Gastroesophageal sphincter (tissue), 4 donors: ENCODE measurements around the gene LIPJ. TPM values are rescaled to one million over a fixed set of nuclear protein-coding genes. Genes with fewer than 3 reads are reported as not detected.

Experiments used
- ATAC-seq: fragments of 150-250 bp; one replicate; pipeline ENCODE4 v1.9.1; 2016; ENCODE audit warnings: mild to moderate bottlenecking, moderate library complexity
- H3K27ac ChIP-seq, 4 donors: fragments of 200-600 bp; sonication (generic) in 3 of 4; 1 replicate in 3 of 4; 2 replicates in 1 of 4; pipeline ENCODE4 v1.5.1; 2016 to 2019
- H3K27me3 ChIP-seq: fragments of 200-600 bp; sonication (generic); one replicate; pipeline ENCODE4 v1.5.1; 2019
- H3K36me3 ChIP-seq, 2 donors: fragments of 200-600 bp; sonication (generic); one replicate each; pipeline ENCODE4 v1.5.1; 2019; ENCODE audit warnings: control low read depth in 1 of 2
- H3K4me1 ChIP-seq, 3 donors: fragments of 200-600 bp; sonication (generic); 1 replicate in 2 of 3; 2 replicates in 1 of 3; pipeline ENCODE4 v1.5.1; 2016 to 2019; ENCODE audit warnings: control low read depth in 2 of 3
- H3K4me3 ChIP-seq, 2 donors: fragments of 200-600 bp; sonication (generic); one replicate each; pipeline ENCODE4 v1.5.1; 2019; ENCODE audit warnings: mild to moderate bottlenecking in 1 of 2, moderate library complexity in 1 of 2
- H3K9me3 ChIP-seq, 3 donors: fragments of 200-600 bp; sonication (generic); one replicate each; pipeline ENCODE4 v1.5.1; 2017 to 2019; ENCODE audit warnings: control low read depth in 2 of 3
- CTCF ChIP-seq, 4 experiments: fragments of 200-600 bp in 2 of 4; fragments of 450-650 bp in 2 of 4; sonication (generic) in 1 of 4; IDR thresholded peaks; one replicate each; pipeline ENCODE4 v1.5.1; 2017 to 2019; ENCODE audit warnings: antibody characterized with exemption in 4 of 4, mild to moderate bottlenecking in 2 of 4, moderate library complexity in 2 of 4
- EP300 ChIP-seq: sonication (generic); formaldehyde crosslinking; IDR thresholded peaks from one replicate; pipeline ENCODE4 v1.6.1; 2017; ENCODE audit warnings: antibody characterized with exemption, mild to moderate bottlenecking
- POLR2A ChIP-seq, 2 donors: fragments of 450-650 bp; IDR thresholded peaks; one replicate each; pipeline ENCODE4 v1.6.1; 2017; ENCODE audit warnings: antibody characterized with exemption in 2 of 2, mild to moderate bottlenecking in 2 of 2, moderate library complexity in 1 of 2
- POLR2AphosphoS5 ChIP-seq: sonication (generic); formaldehyde crosslinking; IDR thresholded peaks from one replicate; pipeline ENCODE4 v1.6.1; 2017; ENCODE audit warnings: antibody characterized with exemption
- WGBS, 2 donors: methylation state at CpG; one replicate each; pipeline ENCODE4 v1.1.5; 2018; ENCODE audit warnings: low coverage in 1 of 2; 5-methylcytosine and 5-hydroxymethylcytosine counted together
- total RNA-seq, 4 donors: library from RNA; depleted of rRNA; stranded (reverse); fragments of >200 nt; gene quantifications; one replicate each; pipeline ENCODE4 v1.1.0, GENCODE V29; 2016

The LIPJ gene
- total RNA-seq, 4 donors from 2014 or later = 0.12 to 0.13 TPM; not detected in 2

- no peak for ATAC-seq
- H3K4me3 ChIP-seq = no peak overlapping the region
- H3K27me3 ChIP-seq = no peaks in the 10 kb centered on the region
- no peaks in the 10 kb centered on the region for H3K36me3 ChIP-seq
- 82 to 86% methylated on average over 3 to 5 of the region's 7 CpGs for WGBS, 2 donors
- TF ChIP-seq CTCF (IDR thresholded peaks at IDR 0.05) = no peak
- no peak for TF ChIP-seq EP300
- TF ChIP-seq POLR2AphosphoS5 = no peak
- no peak for TF ChIP-seq POLR2A (IDR thresholded peaks at IDR 0.05)
- no peaks in the 10 kb centered on the region for H3K9me3 ChIP-seq
- no peaks in the 10 kb centered on the region for H3K4me1 ChIP-seq
- no peak overlapping the region for H3K27ac ChIP-seq
These were observed 31.2 kb upstream of the LIPJ start for GRCh38 chr10:88555190-88555908.

GRCh38 chr10:88557256-88557655 lies 29.3 kb upstream of the LIPJ start:
- Histone ChIP-seq H3K9me3 (no peaks in the 10 kb centered on the region), H3K27me3 (no peaks in the 10 kb centered on the region), H3K27ac (no peak overlapping the region), H3K4me3 (no peak overlapping the region), H3K36me3 (no peaks in the 10 kb centered on the region), H3K4me1 (no peaks in the 10 kb centered on the region)
- ATAC-seq = no peak
- no peak for TF ChIP-seq EP300
- no peak for TF ChIP-seq POLR2AphosphoS5
- no peak for TF ChIP-seq CTCF (IDR thresholded peaks at IDR 0.05)
- TF ChIP-seq POLR2A (IDR thresholded peaks at IDR 0.05) = no peak
- 44 to 58% methylated on average over 1 of the region's 1 CpG for WGBS, 2 donors

- TF ChIP-seq POLR2A (IDR thresholded peaks at IDR 0.05) = no peak
- no peak for TF ChIP-seq CTCF (IDR thresholded peaks at IDR 0.05)
These were observed 28.9 kb upstream of the LIPJ start for GRCh38 chr10:88557658-88558057.

GRCh38 chr10:88562152-88562551 lies 24.4 kb upstream of the LIPJ start:
- 94 to 100% methylated on average over 1 of the region's 1 CpG for whole genome bisulfite sequencing, 2 donors
- H3K4me1 ChIP-seq = no peaks in the 10 kb centered on the region
- no peaks in the 10 kb centered on the region for H3K36me3 ChIP-seq
- TF ChIP-seq CTCF (IDR thresholded peaks at IDR 0.05) (no peak), POLR2A (IDR thresholded peaks at IDR 0.05) (no peak), POLR2AphosphoS5 (no peak), EP300 (no peak)
- no peak overlapping the region for H3K27ac ChIP-seq
- H3K9me3 ChIP-seq = no peaks in the 10 kb centered on the region
- H3K4me3 ChIP-seq = no peak overlapping the region
- no peak for ATAC-seq
- H3K27me3 ChIP-seq = no peaks in the 10 kb centered on the region

More at GRCh38 chr10:88557658-88558057, 28.9 kb upstream of the LIPJ start:
- H3K27ac ChIP-seq = no peak overlapping the region
- no peaks in the 10 kb centered on the region for H3K27me3 ChIP-seq
- no peak overlapping the region for H3K4me3 ChIP-seq
- H3K36me3 ChIP-seq = no peaks in the 10 kb centered on the region
- 40 to 59% methylated on average over 1 to 2 of the region's 2 CpGs for WGBS, 2 donors
- H3K9me3 ChIP-seq = no peaks in the 10 kb centered on the region
- no peak for ATAC-seq
- H3K4me1 ChIP-seq = no peaks in the 10 kb centered on the region

- no peaks in the 10 kb centered on the region for H3K27me3 ChIP-seq
- no peaks in the 10 kb centered on the region for H3K9me3 ChIP-seq
- no peaks in the 10 kb centered on the region for H3K36me3 ChIP-seq
- ATAC-seq = no peak
- H3K27ac ChIP-seq = no peak overlapping the region
- TF ChIP-seq EP300 = no peak
- TF ChIP-seq POLR2AphosphoS5 = no peak
- TF ChIP-seq CTCF (IDR thresholded peaks at IDR 0.05) = peak in 3 of 4 experiments; percentile 15 to 29 (median 19)
- no peak for TF ChIP-seq POLR2A (IDR thresholded peaks at IDR 0.05)
- WGBS, 2 donors = 0 to 10% methylated on average over 1 of the region's 1 CpG
- no peaks in the 10 kb centered on the region for H3K4me1 ChIP-seq
- H3K4me3 ChIP-seq = no peak overlapping the region
These were observed 21.5 kb upstream of the LIPJ start for GRCh38 chr10:88565072-88565471.
